DMS153 (cell line): ENCODE measurements around the gene SH2D6.
"Not testable (repeated sequence)": the region's sequence is repeated elsewhere in the genome, so short reads cannot be mapped to it uniquely, and the experiment has no call there.

ENCODE experiments used
- DNase-seq: peaks from one replicate; lab custom pipeline; 2025; lab: John Stamatoyannopoulos, UW

Gene SH2D6

DNA sequence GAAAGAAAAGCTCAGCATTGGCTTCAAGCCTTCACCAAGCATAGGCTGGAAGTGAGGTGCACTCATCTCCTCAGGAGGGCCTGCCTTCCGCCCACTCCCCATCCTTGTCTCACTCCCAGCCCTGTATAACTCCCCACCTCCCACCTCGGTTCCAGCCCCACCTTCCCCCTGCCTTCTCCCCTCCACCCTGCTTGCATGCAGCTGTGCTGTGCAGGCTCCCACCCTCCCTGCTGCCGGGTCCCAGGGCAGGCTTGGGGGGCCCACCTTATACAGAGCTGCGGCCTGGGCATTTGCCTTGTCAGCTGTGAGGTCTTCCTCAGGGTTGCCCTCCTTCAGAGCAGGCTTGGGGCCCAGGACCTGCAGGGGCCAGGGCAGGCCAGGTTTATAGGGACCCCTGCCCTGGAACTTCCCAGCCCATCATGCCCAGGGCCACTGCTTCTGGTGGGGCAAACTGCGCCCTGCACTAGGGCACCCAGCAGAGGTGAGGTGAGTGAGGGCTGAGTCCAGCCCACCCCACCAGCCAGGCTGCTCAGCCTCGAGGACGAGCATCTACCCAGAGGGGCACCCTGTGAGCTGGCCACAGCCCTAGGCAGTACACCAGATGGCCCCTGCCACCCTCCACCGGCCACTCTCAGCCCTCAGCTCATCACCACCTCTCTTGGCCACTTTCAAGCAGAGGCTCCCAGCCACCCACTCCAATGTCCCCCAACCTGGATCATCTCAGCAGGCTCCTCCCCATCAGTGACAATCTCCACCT is 19.9 kb upstream of the SH2D6 start:
- DNase-seq, result no peak

DNA sequence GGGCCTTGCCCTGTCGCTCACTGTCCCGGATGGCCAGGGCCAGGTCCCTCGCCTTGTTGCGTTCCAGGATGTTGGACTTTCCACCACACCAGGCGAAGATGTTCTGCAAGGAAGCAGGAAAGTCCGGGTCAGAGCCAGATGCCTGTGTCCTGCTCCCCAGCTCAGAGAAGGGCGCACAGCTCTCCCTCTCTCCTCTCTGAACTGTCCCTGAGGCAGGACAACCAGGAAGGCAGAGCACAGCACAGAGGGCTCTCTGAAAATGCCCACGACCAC is 19.4 kb upstream of the SH2D6 start:
- no peak for DNase-seq

DNA sequence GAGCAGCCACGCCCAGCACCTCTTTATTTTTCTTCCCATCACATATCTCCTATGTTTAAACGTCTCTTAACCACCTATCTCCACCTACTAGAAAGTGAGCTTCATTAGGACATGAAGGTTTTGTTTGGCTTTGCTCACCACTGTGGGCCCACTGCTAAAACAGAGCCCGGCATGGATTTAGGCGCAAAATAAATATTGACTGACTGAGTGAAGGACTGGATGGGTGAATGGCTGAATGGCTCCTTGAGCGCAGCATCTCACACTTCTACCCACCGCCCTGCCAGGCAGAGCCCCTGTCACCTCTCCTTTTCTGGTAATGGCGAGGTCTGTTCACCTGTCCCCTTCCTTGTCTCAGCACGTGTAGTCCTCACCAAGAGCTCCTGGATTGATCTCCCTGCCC is 18.5 kb upstream of the SH2D6 start:
- no peak for DNase-seq

DNA sequence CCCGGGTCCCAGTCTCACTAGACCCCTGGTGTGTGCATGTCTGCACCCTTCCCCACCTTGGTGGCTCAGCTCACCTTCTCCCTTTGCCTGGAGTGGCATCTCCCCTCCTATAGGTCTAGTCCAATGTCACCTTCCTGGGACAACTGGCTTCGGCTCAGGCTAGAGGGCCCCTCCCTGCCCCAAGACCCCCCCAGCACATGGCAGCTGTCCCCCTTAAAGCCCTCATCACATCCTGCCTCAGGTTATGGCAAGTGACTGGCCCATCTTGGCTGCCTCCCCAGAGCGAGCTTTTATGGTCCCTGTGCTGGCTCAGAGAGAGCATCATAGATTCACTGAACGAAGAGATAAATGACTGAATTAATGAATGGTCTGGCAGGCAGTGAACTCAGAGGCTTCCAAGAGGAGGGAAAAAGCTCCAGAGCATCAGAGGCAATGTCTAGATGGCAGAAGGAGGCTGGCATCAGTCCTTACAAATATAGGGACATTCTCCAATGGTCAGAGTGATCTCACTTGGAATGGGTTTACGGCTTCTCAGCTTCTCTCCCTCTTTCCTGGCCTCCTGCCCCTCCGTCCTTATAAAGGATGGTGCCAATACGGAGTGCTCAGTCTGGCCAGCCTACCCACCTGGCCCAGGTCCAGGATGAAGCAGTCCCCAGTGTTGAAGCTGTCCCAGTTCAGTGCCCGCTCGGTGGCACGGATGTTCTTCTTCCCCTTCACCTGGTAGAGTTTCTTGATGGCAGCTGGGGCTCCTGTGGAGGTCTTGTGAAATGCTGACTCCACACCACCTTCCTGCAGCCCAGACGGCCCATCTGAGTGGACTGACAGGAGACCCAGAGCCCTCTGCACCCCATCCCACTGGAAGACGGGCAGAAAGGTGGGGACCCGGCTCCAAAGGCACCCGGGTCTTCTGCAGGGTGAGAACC is 17.7 kb upstream of the SH2D6 start:
- no peak for DNase-seq

DNA sequence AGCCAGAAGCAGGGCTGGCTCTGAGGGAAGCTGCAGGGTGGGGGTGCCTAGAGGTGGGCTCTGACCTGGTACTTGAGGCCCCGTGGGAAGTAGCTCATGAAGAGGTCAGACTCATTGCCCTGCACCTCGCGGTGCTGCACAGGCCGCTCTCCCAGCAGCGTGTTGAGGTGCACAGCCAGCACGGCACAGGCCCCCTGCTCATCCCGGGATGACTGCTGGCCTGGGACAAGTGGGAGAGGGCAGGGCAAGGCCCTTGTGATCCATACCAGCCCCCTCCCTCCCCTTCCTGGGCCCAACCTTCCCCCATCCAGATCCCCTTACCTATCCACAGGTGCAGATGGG is 17.1 kb upstream of the SH2D6 start:
- no peak for DNase-seq

DNA sequence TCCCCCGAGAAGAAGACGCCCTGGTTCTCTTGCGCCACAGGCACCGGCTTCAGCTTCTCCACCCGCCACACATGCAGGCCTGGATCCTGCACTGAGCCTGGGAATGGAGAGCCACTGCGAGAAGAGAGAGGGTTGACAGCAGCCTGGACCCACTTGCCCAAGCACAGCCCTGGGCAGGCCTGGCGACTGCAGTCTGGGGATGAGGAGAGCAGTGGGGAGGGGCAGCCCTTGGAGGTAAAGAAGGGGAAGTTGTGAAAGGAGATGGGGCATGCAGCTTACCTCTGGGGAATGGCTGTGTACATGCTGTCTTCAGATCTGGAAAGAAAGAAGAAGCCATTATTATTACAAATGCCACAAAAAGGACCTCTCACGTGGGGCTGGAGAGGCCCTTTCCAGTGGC is 16.7 kb upstream of the SH2D6 start:
- DNase-seq, result no peak

DNA sequence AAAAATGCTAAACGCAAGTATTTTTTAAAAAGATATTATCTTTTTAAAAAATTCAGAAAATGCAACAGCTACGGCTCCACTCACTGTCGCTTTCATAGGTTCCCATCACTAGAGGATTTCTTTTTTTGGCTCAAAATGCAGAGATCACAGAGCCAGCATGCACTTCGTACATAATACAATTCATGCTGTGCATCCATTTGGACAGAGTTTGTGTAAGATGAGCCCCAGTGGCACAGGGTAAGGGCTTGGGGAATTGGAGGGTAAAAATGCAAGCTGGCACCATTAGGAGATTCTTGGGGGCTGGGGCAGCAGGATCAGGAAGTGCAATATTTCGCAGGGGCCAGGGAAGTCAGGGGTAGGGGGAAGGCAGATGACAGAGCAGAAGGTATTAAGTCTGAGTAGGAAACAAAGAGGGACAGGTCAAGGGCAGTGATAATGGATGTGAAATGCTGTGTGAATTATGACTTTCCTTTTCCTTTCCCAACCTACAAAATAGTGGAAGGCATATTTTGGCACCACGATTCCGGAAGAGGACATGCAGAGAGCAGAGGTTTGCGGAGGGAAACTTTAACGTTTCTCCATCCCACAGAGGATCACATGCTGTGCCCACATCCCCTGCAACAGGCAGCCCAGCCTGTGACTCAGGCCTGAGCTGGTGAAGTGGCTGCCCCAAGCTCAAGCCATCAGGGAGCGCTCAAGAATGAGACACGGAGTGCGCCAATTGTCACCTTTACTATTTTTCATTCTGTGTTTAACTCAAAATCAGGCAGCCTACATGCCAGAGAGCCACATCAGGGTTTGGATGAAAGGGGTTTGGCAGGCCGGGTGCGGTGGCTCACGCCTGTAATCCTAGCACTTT is 13.1 kb upstream of the SH2D6 start:
- no peak for DNase-seq

DNA sequence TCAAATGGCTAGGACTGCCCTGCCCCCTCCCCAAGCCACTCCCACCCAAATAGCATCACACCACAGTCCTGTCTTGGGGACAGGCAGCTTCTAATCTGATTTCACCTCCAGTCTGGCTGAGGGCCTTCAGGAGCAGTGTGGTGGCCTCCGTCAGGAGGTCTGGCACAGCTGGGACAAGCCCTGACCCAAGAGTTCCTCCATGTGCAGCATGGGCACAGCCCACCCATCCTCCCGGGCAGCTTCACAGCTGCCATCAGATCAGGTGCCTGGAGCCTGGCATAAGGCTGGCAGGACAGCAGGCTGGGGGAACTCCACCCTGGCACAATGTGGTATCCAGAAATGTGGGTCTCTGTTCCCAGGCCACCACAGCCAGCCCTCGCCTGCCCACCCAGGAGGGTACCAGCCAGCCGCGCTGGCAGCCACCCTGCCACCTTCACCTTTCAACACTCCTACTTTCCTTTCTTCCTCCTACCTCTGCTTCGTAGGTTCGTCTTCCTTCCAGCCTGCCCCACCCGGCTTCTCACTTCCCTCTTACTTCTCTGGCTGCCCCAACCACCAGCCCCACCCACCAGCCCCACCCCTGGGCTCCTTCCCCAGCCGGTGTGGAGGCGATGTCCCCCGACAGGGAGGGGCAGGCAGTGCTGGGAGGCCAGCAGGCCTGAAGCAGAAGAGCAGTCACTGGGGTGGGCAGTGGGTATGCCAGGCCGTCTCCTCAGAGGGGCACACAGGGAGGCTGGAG is 8.5 kb upstream of the SH2D6 start, which contains the start of gene CAPG:
TSS of gene CAPG (minus strand) at position 522 of the 739 bp plus-strand sequence. CDS start 8,221 bp downstream, outside the sequence.
- no peak for DNase-seq

DNA sequence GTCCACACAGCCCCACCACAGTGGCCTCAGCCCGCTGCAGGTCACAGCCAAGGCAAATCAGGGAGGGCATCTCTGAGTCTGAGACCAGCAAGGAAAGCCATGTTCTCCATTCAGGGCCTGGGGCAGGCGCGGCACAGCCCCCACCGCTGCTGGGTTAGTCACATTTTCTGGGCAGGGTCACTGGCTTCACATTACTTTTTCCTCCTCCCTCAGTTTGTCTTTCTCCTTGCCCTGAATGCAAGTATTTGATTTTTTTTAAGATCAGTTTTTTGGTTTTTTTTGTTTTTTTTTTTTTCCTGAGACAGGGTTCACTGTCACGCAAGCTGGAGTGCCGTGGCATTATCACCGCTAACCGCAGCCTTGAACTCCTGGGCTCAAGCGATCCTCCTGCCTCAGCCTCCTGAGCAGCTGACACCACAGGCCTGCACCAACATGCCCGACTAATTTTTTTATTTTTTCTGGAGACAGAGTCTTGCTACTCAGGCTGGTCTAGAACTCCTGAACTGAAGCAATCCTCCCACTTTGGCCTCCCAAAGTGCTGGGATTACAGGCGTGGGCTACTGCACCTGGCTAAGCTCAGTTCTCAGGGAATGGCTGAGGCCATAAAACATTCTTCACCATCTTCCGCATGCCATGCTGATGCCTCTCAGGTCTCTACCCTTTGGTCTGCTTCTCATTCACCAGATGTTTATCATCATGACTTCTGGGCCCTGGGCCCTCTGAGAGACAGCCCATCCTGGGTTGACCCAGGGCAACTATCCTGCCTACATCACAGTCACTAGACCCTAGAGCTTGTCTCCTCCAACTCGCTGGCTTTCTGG is 7.7 kb upstream of the SH2D6 start:
- no peak for DNase-seq

DNA sequence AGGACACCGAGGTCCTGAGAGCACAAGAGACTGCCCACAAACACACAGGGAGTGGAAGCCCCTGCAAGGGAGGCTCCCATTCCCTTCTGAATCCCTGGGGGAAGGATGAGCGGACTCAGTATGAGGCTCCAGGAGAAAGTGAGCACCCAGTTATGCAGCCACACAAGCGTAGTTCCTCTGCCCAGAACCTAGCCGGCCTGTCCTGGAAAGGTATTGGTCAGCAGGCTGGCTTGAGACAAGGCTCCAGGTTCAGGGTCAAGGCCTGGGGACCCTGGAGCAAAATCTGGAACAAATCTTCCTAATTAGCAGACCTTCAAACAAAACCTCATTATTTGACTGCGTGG is 7.1 kb upstream of the SH2D6 start:
- no peak for DNase-seq

DNA sequence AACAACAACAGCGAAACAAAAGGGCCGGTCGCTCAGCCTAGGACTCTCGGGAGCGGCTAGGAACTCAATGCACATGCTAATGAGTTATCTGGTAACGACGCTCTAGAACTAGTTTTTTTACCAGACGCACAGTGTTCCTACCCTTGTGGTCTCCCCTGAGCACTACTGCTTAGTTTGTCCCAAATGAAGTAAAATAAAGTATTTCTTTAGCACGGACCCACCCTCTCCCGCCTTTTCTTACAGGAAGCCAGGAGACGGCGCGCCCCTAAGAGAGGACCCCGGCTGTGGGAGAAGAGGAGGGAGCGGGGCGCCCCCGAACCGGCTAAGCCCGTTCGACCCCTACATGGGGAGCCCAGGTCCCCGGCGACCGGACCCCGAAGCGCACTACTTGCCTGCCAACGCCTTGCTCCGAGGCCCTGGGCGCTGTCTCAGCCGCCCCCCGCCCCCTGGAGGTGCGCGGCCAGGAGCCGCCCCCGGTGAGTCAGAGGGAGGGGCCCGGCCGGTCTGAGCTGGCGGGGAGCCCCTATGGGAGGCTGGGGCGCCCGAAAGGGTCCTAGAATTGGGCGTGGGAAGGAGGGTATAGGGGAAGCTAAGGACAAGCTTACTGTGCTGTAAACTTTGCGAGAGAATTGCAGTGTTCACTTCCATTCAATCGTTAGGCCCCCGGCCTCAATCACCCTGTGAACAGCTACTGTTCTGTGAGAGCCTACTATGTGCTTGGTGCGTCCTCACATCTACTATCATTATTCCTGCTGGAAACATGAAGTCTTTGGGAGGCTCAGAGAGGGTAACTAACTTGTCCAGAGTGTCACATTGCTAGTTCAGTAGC is 4.7 kb upstream of the SH2D6 start:
- no peak for DNase-seq

DNA sequence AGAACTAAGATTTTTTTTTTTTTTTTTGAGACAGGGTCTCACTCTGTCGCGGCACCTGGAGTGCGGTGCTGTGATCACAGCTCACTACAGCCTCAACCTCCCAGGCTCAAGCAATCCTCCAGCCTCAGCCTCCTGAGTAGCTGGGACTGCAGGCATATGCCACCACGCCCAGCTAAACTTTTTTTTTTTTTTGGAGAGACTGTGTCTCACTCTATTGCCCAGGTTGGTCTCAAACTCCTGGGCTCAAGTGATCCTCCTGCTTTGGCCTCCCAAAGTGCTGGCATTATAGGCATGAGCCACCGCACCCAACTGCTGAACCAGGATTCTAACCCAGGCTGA is 4.1 kb upstream of the SH2D6 start:
- DNase-seq, result not testable (repeated sequence)

DNA sequence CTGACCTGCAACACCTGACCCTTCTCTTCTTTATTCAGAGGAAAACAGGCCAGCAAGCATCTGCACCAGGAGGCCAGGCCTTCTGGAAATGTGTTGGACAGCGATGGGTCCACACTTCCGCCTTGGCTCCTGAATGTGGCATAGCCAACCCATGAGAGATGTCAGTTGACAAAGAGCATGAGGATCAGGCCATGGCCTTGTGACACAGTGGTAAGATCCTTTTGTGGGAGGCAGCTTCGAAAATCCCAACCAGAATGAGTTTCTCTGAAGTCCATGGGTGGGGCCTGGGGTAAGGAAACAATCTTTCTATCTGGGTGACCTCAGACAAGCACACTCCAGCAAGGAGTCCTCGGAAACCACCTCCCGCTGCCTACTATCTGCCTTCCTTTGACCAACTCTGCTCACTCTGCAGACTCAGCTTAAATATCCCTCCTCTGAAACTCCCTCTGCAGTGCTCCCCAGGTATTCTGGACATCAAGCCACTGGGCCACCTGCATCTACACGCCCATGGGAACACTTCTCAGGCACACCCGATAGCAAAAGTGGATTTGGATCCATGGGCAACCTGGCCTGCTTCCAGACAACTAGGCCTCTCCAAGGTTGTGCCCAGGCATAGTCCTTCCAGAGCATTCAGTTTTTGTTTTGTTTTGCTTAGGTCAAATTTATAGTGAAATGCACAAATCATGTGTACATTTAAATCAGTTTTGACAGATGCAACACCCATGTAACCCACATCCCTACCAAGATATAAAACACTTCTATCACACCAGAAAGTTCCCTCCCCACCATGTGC is 3.6 kb upstream of the SH2D6 start:
- DNase-seq, result no peak

DNA sequence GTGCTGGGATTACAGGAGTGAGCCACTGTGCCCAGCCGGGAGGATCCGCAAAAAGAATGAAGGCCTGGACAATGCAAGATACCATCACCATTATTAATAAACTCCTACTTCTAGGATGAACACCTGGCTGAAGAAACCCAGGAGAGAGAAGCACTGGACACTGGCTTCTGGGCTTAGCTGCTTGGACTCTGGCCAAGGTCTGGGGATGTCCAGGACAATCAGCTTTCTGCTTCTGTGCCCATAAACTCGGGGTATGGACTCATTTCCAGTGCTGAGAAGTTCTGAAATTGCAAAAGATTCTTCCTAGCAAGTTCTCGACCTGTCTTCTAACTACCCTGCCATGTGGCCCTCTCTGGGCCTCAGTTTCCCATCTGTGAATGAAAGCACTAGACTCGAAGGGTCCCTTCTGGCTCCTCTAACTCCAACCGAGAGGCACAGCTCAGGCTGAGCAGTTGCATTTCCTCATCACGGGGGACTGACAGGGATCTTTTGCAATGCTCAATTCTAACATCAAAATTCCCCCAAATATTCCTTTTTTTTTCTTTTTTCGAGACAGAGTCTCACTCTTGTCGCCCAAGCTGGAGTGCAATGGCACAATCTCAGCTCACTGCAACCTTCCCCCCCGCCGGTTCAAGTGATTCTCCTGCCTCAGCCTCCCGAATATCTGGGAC is 2.4 kb upstream of the SH2D6 start:
- DNase-seq, result no peak

DNA sequence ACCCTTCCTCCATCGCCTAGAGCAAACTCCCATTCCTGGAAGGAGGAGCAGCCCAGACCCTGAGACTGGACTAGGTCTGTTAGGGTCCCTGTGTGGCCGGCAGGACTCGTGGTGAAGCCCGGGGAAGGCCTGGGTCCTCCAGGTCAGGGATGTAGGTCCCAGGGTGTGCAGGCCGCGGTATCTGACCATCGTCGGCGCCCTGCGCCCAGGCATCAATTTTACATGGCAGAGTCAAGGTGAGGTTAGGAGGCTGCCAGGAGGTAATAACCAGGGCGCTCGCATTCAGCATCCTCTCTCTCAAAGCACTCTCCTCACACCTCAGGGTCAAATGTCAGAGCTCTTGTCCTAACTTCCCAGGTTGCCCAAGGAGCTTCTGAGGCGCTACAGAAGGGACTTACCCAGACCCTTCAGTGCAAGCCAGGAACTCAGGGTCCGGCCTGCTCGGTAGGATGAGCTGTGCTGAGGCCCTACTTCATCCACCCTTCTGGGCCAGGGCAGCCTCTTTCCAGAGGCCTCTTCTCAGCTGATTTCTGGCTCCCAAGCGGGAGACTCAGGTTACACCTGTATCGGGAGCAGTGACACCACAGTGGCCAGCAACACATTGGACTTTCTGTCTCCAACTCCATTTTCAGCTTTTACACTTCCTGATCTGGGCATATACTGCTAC is 628 bp downstream of the SH2D6 start:
- peak; percentile 16 for DNase-seq

DNA sequence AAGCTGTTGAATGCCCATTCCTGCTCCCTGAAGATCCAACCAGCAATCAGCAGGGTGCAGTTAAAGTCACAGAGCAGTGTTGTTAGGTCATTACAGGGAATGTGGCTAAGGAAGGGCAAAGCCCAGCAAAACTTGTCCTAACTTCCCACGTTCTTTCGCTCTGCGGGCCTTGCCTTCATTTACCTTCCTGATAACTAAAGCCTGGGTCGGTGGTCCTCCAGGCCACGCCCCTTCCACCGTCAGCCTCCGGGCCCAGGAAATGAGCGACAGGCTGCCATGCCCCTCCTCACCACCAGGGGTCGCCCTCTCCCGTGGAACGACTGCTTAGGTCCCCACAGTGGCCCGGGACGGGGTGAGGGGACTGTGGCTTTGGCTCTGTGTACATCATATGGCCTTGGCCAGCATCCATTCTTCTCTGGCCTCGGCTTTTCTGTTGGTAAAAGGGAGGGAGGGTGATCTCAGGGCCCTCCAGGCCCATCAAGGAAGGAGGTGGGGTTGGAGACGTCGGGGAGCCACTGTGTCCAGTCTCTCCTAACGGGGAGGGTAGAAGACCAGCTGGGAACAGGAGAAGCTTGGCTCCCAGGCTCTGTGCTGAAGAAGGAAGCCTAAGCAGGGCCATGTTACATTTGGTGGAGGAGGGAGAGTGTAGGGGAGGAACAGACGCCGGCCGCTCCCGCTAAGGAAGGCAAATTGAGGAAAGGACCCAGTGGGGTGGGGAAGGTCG is 2.2 kb downstream of the SH2D6 start:
- DNase-seq, result peak; percentile 71

DNA sequence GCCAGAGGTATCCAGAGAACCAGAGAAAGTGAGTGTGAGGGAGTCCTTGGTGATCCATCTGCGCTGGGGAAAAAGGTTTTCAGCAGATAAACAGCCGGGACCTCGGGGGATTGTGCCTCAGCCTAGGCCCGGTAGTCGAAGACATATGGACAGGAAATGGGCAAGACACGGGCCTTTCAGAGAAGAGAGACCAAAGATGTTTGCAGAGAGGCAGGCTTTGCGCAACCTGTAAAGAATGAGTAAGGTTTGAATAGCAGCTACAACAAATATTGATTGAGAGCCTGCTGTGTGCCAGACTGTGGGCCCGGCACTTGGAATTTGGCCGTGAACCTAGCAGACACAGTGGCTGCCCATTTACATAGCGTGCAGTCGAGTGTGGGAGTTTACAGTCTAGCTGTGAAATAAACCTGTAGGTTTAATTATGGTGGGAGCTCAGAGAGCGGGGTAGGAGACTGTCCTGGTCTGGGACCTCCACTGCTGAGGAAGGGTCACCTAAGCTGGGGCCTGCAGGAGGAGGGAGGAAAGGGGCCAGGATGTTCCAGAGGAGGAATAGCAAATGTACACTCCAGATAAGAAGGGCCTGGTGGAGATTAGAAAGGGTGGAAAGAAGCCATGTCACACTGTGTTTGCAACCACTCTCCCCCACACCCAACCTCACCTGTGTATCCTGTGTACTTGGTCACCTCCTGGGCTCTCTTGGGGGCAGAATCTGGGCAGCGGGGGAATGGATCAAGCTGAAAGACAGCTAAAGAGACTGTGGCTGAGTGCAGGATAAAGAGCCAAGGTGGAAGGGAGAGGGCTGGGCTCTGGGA is 3.0 kb downstream of the SH2D6 start:
- peak; percentile 66 for DNase-seq
